SKM-1 treated with dmso at 0.1 percent for 144 hours (cell line): ENCODE data around the gene ESPNL.
"Not testable (repeated sequence)": the region's sequence is repeated elsewhere in the genome, so short reads cannot be mapped to it uniquely, and the experiment has no call there.

ENCODE experiments used
- DNase-seq: peaks from one replicate; lab custom pipeline; 2025; ENCODE audit not compliant: unreplicated experiment; lab: John Stamatoyannopoulos, UW

Gene ESPNL

GRCh38 chr2:238100049-238100820 is at the start of gene ESPNL:
TSS of gene ESPNL (plus strand) at chr2:238100340. CDS start at chr2:238100420, 80 bp downstream.
- DNase-seq, result no peak

GRCh38 chr2:238053191-238053776 is 46.9 kb upstream of the ESPNL start:
- no peak for DNase-seq

GRCh38 chr2:238055841-238056240 is 44.3 kb upstream of the ESPNL start:
- no peak for DNase-seq

- not testable (repeated sequence) for DNase-seq
Observed at GRCh38 chr2:238057696-238058575, 42.2 kb upstream of the ESPNL start.

GRCh38 chr2:238059505-238059904 is 40.6 kb upstream of the ESPNL start:
- DNase-seq, result no peak

- DNase-seq, result peak; percentile 16
Observed at GRCh38 chr2:238060096-238060541, 40.0 kb upstream of the ESPNL start.

- DNase-seq, result peak; percentile 87
Observed at GRCh38 chr2:238060542-238061314, 39.4 kb upstream of the ESPNL start, which contains the start of gene SCLY. TSS of gene SCLY (plus strand) at chr2:238061001. CDS start at chr2:238061055, 54 bp downstream.

- peak; percentile 18 for DNase-seq
Observed at GRCh38 chr2:238061315-238062202, 38.6 kb upstream of the ESPNL start.

GRCh38 chr2:238063414-238064189 is 36.5 kb upstream of the ESPNL start:
- DNase-seq, result no peak

GRCh38 chr2:238064376-238064775 is 35.8 kb upstream of the ESPNL start:
- no peak for DNase-seq

GRCh38 chr2:238065071-238065846 is 34.9 kb upstream of the ESPNL start:
- DNase-seq, result no peak

- no peak for DNase-seq
Observed at GRCh38 chr2:238066218-238066617, 33.9 kb upstream of the ESPNL start.

- DNase-seq, result not testable (repeated sequence)
Observed at GRCh38 chr2:238066718-238067117, 33.4 kb upstream of the ESPNL start.

GRCh38 chr2:238067939-238068338 is 32.2 kb upstream of the ESPNL start:
- no peak for DNase-seq

- DNase-seq, result no peak
Observed at GRCh38 chr2:238069021-238069709, 31.0 kb upstream of the ESPNL start.

- no peak for DNase-seq
Observed at GRCh38 chr2:238069877-238070276, 30.3 kb upstream of the ESPNL start.

- no peak for DNase-seq
Observed at GRCh38 chr2:238075397-238075796, 24.7 kb upstream of the ESPNL start.

- DNase-seq, result no peak
Observed at GRCh38 chr2:238077292-238077691, 22.8 kb upstream of the ESPNL start.
